Measurements from ENCODE around the gene SYT13.

GRCh38 chr11:45334836-45335235 is 48.7 kb upstream of the SYT13 start:
- TF ChIP-seq GATA2 (IDR thresholded peaks at IDR 0.05; ENCODE audit: low read depth, low read length) (no peak), GATA3 (IDR thresholded peaks at IDR 0.05; ENCODE audit: low read depth, low read length) (no peak)

Data from SH-SY5Y (cell line).